Adrenal gland (tissue), 19 donors: Measurements from ENCODE around the gene RIGI. TPM values are rescaled to one million over a fixed set of nuclear protein-coding genes. Genes with fewer than 3 reads are reported as not detected.

Source experiments
- DNase-seq, 7 donors: peaks; one replicate each; pipeline ENCODE4 v3.0.0-alpha.2; 2019 to 2020
- H3K27ac ChIP-seq, 5 donors: fragments of 200-600 bp; sonication (generic) in 4 of 5; 1 replicate in 3 of 5; 2 replicates in 2 of 5; pipeline versions ENCODE4 v1.5.1 to v1.8.0; 2016 to 2020; ENCODE audit warnings: mild to moderate bottlenecking in 1 of 5
- H3K27me3 ChIP-seq: fragments of 200-600 bp; 2 replicates; pipeline ENCODE4 v1.8.0; 2021
- H3K36me3 ChIP-seq, 2 donors: fragments of 200-600 bp; replicated peaks in 1 of 2; 1 replicate in 1 of 2; 2 replicates in 1 of 2; pipeline versions ENCODE4 v1.5.1 to v1.8.0; 2018 to 2022
- H3K4me1 ChIP-seq, 2 donors: fragments of 200-600 bp; replicated peaks in 1 of 2; 1 replicate in 1 of 2; 2 replicates in 1 of 2; pipeline versions ENCODE4 v1.5.1 to v1.8.0; 2018 to 2021
- H3K4me3 ChIP-seq, 4 donors: fragments of 200-600 bp; sonication (generic) in 3 of 4; one replicate each; pipeline ENCODE4 v1.5.1; 2016 to 2018
- H3K9me3 ChIP-seq, 3 donors: fragments of 200-600 bp; sonication (generic) in 1 of 3; replicated peaks in 1 of 3; 1 replicate in 2 of 3; 2 replicates in 1 of 3; pipeline versions ENCODE4 v1.5.1 to v1.8.0; 2016 to 2021
- POLR2A ChIP-seq, 2 donors: fragments of 450-650 bp; IDR thresholded peaks; one replicate each; pipeline ENCODE4 v1.6.1; 2017; ENCODE audit warnings: antibody characterized with exemption in 2 of 2, mild to moderate bottlenecking in 2 of 2, moderate library complexity in 1 of 2
- WGBS, 4 donors: extraction: QIAGEN DNeasy Blood & Tissue Kit in 2 of 4; methylation state at CpG; one replicate each; pipeline versions ENCODE4 v1.1.5 to v1.1.7; 2013 to 2017; 5-methylcytosine and 5-hydroxymethylcytosine counted together
- intact Hi-C, 2 donors: fragments of 100-400 bp; cut with DNase I; formaldehyde crosslinking; loops; one replicate each; pipeline versions ENCODE4 v1.14.1 to v1.15.0; 2022 to 2023
- long read RNA-seq, 10 donors: library from polyadenylated mRNA in 3 of 10; unstranded in 2 of 10; stranded (forward) in 1 of 10; transcript quantifications; one replicate each; pipeline ENCODE4 v2.0.0 and lab custom pipeline, GENCODE V29; 2021 to 2026
- polyA plus RNA-seq, 3 donors: library from polyadenylated mRNA; stranded (reverse); fragments of 200-250 nt in 2 of 3; fragments of 350-450 nt in 1 of 3; fragmentation: Illumina TruSeq in 1 of 3; extraction: RNeasy Lipid Tissue Mini Kit (QIAGEN cat#74804) in 1 of 3; gene quantifications; one replicate each; pipeline ENCODE4 v1.2.3, GENCODE V29; 2013 to 2014
- total RNA-seq, 9 donors: library from RNA; depleted of rRNA in 4 of 9; stranded (reverse); fragments of >200 nt in 4 of 9; fragments of 120-200 nt in 1 of 9; fragmentation: NEBNext Ultra II Directional in 1 of 9; extraction: Animal tissue kit (Norgen Biotek cat#: 25700) in 1 of 9; gene quantifications; one replicate each; pipeline versions ENCODE4 v1.1.0 to v1.2.4, GENCODE V29; 2013 to 2023
- TF ChIP-seq, protein P1 (sequence below), 6 experiments: fragments of 450-650 bp in 4 of 6; fragments of 200-600 bp in 2 of 6; sonication (generic) in 1 of 6; IDR thresholded peaks; 1 replicate in 5 of 6; 2 replicates in 1 of 6; pipeline versions ENCODE4 v1.5.1 to v1.8.0; 2016 to 2021; ENCODE audit warnings: antibody characterized with exemption in 6 of 6, mild to moderate bottlenecking in 2 of 6, moderate library complexity in 1 of 6
- donor health status: healthy with polysubstance abuse.
- donor health status: Bipolar disorder and iron deficiency.
- donor health status: DM: yes; HTN: yes; CAD: no.
- donor health status: DM: no; HTN: no; CAD: no.
- donor health status: DM: no; HTN: no; CAD: no.
- donor health status: DM: yes; HTN: yes; CAD: no.

RIGI gene
- total RNA-seq: 10 to 100 TPM in 3 of 9 donors, 1 to 10 TPM in 6; 6.3 to 13.2 (median 8.1) TPM
- 10 to 100 TPM in 1 of 3 donors, 1 to 10 TPM in 2; 4.4 to 10.9 (median 4.8) TPM for polyA plus RNA-seq
- long read RNA-seq, donor 1: 0 reads
- long read RNA-seq, donor 2: 0 reads
- long read RNA-seq, donor 3: 0 reads
- long read RNA-seq, donor 4, full-length matches to known transcripts: 1 of 9 reads
- long read RNA-seq, donor 4, partial matches to known transcripts: 6 of 9 reads
- long read RNA-seq, donor 4, other reads (novel, unspliced or antisense): 2 of 9 reads
- long read RNA-seq, donor 5, full-length matches to known transcripts: 6 of 15 reads
- long read RNA-seq, donor 5, partial matches to known transcripts: 2 of 15 reads
- long read RNA-seq, donor 5, other reads (novel, unspliced or antisense): 7 of 15 reads
- long read RNA-seq, donor 6, partial matches to known transcripts: 9 of 11 reads
- long read RNA-seq, donor 6, other reads (novel, unspliced or antisense): 2 of 11 reads
- long read RNA-seq, donor 7: 0 reads
- long read RNA-seq, donor 8: 0 reads
- long read RNA-seq, donor 9: 0 reads
- long read RNA-seq, donor 10: 0 reads

DNA sequence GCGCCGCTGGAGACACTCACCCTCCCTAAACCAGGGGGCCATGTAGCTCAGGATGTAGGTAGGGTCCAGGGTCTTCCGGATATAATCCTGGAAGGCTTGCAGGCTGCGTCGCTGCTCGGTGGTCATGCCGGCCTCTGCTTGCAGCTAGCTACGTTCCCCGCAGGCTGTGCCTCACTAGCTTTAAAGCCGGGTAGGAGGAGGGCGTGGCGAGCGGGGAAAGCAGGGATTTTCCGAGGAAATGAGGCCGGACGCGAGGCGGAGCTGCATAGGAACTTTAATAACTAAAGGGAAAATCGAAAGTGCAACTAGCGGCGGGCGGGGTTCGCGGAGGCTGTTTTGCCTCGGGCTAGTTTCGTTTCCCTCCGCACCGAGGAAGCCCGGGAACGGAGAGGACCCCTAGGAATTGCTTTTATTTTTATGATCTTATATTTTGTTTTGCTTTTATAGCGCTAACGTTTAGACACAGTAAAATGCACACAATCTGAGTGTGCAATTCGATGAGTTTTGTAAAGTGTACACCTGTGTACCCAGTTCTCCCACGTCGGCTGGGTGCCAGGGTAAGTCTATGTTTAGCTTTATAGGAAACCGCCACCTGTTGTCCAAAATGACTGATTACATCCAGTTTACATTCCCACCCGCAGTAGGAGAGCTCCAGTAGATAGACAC, at the start of gene RIGI:
RIGI (minus strand) TSS at position 156 of the 666 bp plus-strand sequence; CDS start at position 126, 30 bp downstream.
- Histone ChIP-seq H3K4me3 (peak within 1 kb of the TSS; percentile 5 to 90 (median 70)), H3K4me1 (peaks cover 5 to 20% of the 10 kb centered on the region in 2 donors), H3K27ac (peak within 1 kb of the TSS; percentile 40 to 90 (median 86)), H3K27me3 (no peaks in the 10 kb centered on the region), H3K9me3 (no peaks in the 10 kb centered on the region), H3K36me3 (no peaks in the 10 kb centered on the region)
- 0% methylated on average over 22 to 37 of the region's 37 CpGs for WGBS, 4 donors
- DNase-seq: peak; percentile 92 to 98 (median 96)
- intact Hi-C loops: no loop called here
- TF ChIP-seq, protein P1, sequence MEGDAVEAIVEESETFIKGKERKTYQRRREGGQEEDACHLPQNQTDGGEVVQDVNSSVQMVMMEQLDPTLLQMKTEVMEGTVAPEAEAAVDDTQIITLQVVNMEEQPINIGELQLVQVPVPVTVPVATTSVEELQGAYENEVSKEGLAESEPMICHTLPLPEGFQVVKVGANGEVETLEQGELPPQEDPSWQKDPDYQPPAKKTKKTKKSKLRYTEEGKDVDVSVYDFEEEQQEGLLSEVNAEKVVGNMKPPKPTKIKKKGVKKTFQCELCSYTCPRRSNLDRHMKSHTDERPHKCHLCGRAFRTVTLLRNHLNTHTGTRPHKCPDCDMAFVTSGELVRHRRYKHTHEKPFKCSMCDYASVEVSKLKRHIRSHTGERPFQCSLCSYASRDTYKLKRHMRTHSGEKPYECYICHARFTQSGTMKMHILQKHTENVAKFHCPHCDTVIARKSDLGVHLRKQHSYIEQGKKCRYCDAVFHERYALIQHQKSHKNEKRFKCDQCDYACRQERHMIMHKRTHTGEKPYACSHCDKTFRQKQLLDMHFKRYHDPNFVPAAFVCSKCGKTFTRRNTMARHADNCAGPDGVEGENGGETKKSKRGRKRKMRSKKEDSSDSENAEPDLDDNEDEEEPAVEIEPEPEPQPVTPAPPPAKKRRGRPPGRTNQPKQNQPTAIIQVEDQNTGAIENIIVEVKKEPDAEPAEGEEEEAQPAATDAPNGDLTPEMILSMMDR (IDR thresholded peaks at IDR 0.05): peak in 4 of 6 experiments; percentile 22 to 59 (median 46)
- peak; percentile 40 to 89 for TF ChIP-seq POLR2A (IDR thresholded peaks at IDR 0.05)

DNA sequence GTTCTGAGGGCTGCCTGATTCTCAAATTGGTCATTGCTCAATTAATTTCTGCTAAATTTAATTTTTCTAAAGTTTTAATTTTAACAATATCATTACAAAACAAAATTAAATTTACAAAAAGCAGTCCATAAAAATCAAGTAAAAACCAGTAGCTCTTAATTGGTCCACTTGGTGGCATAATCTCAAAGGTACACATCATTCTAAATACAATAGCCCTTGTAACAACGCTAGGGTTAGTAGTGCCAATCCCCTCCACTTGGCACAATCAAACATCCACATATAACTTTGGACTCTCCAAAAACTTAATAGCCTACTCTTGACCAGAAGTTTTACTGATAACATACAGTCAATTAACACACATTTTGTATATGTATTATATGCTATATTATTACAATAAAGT, 48.9 kb upstream of the RIGI start:
- H3K27me3 ChIP-seq: no peaks in the 10 kb centered on the region
- no peak overlapping the region for H3K27ac ChIP-seq
- TF ChIP-seq, protein P1 (IDR thresholded peaks at IDR 0.05): no peak
- TF ChIP-seq POLR2A (IDR thresholded peaks at IDR 0.05): no peak
- no peak overlapping the region for H3K4me3 ChIP-seq
- DNase-seq: no peak
- WGBS, 4 donors: 62 to 71% (median 67%) methylated on average over 1 of the region's 1 CpG
- H3K36me3 ChIP-seq: no peaks in the 10 kb centered on the region
- peaks cover 8 to 26% of the 10 kb centered on the region in 2 donors for H3K4me1 ChIP-seq
- intact Hi-C loops: loop anchor here (5.0 kb wide), 2 partner anchors 138 to 198 kb away; no protein-coding TSS in a partner anchor
- H3K9me3 ChIP-seq: no peaks in the 10 kb centered on the region

DNA sequence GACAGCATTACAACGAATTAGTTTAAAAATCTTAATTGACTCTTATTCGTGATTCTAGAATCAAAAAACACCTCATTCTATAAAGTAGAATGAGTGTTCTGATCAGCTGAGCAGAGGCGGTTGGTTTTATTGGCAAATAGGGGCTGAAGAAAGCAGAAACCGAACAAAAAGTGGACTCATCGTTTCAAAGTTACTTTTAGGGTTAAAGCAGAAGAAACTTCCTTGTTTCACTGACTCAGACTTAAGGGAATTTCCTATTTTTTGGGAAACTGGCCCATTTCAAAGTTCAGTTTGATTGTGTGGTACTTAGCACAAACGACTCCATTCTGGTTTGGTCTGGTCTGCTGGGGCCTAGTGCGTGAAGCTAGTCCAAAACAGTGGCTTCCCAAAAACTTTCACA, 47.8 kb upstream of the RIGI start:
- WGBS, 4 donors: 82 to 85% (median 84%) methylated on average over 7 of the region's 7 CpGs
- Histone ChIP-seq H3K9me3 (no peaks in the 10 kb centered on the region), H3K27me3 (no peaks in the 10 kb centered on the region), H3K4me3 (no peak overlapping the region), H3K27ac (peak overlapping the region in 1 of 5 donors; percentile 87), H3K36me3 (no peaks in the 10 kb centered on the region), H3K4me1 (peaks cover 8 to 26% of the 10 kb centered on the region in 2 donors)
- intact Hi-C loops: no loop called here
- TF ChIP-seq, protein P1 (IDR thresholded peaks at IDR 0.05): no peak
- no peak for TF ChIP-seq POLR2A (IDR thresholded peaks at IDR 0.05)
- DNase-seq: no peak
